Hematopoietic multipotent progenitor cell treated with erythropoietin and hydrocortisone succinate and interleukin-3 and kit ligand, for 4 days (in vitro differentiated cells): ENCODE measurements around the gene SLC38A5.
"Not testable (repeated sequence)": the region's sequence is repeated elsewhere in the genome, so short reads cannot be mapped to it uniquely, and the experiment has no call there.

Experiments
- DNase-seq: peaks from one replicate; pipeline ENCODE4 v3.0.0-alpha.2; 2015

The SLC38A5 gene

DNA sequence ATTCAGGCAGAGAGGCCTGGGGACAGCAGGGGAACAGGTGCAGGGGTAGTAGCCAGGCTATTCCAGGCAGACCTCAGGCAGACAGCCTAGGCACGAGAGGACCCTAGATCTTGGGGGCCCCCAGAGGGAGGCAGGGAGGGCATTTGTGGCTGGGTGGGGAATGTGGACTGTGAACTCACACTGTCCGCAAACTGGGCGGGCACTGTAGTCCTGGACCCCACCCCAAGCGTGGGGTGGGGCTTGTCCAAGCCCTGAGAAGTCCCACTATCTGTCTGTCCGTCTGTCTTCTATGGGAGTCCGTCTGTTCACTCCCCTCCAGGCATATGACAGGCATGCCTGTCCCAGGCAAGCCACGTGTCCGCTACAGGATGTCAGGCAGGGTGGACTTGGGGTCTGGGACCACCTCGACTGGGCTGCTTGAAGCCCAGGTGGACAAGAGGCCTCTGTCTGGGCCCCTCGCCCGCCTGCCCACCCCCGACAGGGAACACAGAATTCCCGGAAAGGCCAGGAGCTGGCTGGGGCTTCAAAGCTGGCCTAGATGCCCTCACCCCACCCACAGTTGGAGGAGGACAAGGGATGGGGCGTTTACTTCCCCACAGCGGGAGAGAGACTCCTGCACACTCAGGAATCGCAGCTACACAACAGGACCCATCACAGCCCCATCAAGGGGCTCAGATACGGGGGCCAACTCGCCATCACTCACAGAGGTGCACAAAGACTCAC, at the start of gene SLC38A5:
Gene SLC38A5 (minus strand): TSS at position 151 of the 723 bp plus-strand sequence. CDS start 2,336 bp downstream, outside the sequence.
- peak; percentile 60 for DNase-seq

DNA sequence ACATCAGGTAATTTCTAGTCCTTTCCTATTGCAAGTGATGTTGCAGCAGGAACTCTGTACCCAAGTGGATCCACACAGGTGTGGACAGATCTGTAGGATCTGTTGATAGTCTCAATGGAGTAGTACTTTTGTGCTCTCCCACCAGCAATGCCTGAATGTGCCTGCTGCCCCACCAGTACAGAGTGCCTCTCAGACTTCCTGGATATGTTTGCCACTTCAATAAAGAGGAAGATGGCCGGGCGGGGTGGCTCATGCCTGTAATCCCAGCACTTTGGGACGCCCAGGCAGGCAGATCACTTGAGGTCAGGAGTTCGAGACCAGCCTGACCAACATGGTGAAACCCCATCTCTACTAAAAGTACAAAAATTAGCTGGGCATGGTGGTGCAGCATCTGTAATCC, 49.4 kb upstream of the SLC38A5 start:
- not testable (repeated sequence) for DNase-seq

DNA sequence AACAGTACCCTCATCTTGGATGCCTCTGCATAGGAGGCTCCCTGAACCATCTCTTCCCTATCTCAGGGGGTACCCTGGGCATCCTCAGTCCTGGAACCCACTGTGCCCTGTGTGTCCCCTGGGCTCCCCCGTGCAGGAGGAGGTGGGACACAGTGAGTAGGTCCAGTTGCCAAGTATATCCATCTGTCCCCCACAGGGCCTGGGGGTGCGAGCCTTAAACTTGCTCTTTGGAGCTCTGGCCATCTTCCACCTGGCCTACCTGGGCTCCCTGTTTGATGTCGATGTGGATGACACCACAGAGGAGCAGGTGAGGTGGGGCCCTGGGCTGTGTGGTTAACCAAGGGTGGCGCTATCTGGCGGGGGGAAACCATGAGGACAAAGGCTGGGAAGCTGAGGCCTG, 46.9 kb upstream of the SLC38A5 start:
- DNase-seq: no peak

DNA sequence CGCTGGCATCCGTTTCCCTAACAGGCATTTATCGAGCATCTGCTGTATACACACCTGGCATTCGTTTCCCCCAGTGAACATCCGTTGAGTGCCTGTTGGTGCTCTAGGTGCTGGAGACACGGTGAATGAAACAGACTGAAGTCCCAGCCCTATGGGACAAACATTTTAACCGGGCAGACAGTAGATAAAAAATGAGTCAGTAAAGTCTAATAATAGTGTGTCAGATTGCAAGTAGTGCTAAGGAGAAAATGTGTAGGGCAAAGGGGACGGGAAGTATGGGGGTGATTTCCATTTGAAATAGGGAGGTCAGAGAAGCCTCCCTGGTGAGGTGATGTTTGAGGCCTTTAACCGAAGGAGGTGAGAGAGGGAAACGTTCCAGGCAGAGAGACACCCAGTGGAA, 46.2 kb upstream of the SLC38A5 start:
- DNase-seq: no peak

DNA sequence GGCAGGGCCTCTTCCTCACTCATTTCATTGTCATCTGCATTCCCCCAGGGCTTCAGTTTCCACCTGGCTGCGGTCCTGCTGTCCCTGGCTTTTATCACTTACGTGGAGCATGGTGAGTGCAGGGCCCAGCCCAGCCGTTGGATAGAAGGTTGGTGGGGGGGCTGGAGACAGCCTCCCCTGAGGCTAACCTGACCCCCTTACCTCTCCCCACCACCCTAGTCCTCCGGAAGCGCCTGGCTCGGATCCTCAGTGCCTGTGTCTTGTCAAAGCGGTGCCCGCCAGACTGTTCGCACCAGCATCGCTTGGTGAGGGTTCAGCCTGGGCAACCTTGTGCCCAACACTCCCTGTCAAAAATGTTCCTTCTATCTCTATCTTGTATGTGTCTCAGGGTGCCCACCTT, 45.8 kb upstream of the SLC38A5 start:
- DNase-seq: no peak

DNA sequence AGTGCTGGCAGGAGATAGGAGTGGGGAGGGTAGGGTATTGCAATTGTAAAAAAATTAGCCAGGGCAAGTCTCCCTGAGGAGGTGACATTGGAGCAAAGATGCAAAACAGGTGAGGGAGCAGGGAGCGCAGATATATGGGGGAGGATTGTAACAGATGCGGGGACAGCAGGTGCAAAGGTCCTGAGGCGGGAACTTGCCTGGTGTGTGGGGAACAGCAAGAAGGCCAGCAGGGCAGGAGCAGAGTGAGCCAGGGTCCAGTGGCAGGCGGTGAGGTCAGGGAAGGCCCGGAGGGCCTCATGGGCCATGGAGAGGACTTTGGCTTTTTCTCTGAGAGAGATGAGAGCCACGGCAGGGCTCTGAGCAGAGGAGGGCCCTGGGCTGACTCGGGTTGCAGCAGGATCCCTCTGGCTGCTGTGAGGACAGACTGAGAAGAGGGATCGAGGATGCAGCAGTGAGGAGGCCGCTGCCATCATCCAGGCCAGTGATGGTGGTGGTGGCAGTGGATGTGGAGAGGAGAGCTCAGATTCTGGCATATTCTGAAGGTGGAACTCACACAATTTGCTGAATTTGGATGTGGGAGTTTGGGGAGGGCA, 44.9 kb upstream of the SLC38A5 start:
- no peak for DNase-seq

DNA sequence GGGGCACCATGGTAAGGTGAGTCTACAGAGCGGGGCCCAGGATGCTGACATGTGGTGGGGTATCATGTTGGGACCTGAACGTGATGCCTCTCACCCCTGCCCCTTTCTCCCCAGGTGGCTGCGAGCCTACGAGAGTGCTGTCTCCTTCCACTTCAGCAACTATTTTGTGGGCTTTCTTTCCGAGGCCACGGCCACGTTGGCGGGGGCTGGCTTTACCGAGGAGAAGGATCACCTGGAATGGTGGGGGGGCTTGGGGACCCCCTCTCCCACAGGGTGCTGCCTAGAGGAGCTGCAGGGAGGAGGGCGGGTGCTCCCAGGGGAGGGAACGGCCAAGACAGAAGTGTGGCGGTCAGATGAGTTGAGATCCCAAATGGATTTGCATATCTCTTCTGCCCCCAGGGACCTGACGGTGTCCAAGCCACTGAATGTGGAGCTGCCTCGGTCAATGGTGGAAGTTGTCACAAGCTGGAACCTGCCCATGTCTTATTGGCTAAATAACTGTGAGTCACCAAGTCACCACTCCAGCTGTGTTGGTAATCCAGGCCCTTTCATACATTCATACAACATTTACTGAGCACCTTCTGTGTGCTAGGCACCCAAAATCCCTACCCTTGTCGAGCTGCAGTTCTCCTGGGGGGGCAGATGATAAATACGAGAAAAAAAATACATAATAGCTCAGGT, 44.2 kb upstream of the SLC38A5 start:
- no peak for DNase-seq

DNA sequence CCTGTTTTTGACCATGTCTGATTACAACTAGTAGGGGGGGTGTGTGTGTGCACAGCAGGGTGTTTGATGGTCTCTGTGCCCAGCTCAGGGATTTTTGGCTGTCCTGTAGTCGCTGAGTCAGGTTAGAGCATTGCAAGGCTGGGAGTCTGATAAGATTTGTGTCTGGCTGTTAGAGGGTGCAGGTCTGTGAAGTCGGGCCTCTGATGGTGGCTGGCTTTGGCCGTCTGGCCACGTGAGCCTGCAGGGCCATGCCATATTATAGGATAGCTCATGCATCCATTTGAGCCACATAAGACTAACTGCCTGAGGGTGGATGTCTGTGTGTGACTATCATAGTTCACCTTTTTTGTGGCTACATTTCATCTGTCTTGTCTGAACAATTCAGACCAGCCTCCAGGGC, 43.6 kb upstream of the SLC38A5 start:
- DNase-seq: no peak

DNA sequence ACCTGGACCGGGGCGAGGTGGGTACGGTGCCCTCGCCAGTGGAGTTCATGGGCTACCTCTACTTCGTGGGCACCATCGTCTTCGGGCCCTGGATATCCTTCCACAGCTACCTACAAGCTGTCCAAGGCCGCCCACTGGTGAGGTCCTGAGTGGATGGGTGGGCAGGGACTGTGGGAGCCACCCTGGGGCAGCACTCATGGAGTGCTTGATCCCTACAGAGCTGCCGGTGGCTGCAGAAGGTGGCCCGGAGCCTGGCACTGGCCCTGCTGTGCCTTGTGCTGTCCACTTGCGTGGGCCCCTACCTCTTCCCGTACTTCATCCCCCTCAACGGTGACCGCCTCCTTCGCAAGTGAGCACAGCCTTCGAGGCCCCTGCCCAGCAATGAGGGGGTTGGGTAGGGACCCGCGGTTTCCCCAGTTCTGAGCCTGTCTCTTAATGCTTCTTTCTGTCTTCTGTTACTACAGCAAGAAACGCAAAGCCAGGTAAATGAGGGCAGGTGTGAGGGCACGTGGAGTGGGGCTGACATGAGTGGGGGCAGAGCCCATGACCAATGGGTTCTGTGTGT, 42.4 kb upstream of the SLC38A5 start:
- no peak for DNase-seq

DNA sequence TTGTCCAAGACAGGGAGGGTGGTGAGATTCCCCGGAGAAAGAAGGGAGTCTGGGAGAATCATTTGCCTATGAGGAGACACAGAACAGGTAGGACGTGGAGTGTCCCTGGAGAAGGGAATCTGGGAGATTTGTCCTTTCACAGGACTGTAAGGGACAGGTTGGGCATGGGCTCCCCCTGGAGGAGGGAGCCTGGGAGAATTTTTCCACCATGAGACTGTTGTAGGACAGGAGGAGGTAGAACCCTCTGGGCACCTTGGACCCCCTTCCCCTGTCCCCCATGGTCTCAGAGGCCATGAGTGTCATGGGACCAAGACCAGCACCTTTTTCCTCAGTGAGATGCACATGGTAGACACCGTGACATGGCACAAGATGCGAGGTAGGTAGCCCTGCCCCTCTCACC, 41.5 kb upstream of the SLC38A5 start:
- peak; percentile 25 for DNase-seq

DNA sequence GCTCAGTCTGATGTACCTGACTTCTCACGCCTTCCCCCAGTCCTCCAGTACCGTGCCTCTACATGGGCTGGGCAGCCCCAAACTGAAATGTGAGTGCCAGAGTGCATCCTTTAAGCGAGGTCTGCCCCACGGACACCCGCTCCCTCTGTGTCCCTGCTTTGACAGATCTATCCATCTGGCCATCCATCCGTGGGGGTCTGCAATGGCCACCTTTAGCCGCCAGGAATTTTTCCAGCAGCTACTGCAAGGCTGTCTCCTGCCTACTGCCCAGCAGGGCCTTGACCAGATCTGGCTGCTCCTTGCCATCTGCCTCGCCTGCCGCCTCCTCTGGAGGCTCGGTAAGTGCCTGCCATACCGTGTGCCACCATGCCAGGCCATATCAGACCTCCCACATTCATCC, 39.6 kb upstream of the SLC38A5 start:
- no peak for DNase-seq

DNA sequence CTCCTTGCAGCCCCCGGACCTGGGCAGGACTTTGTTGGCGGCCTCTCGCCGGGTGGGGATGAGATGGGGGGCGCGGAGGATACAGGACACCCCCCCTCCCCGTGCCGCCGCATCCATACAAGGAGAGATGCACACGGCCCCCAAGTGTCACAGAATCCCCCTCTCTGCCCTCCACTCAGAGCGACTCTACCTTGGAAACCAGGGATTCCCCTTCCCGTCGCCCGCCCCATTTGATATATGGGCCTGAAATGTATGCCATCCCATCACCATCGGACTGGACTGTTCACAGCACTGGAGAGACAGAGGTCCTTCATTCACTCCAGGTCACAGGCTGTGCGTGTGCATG, 39.2 kb upstream of the SLC38A5 start:
- DNase-seq: no peak

DNA sequence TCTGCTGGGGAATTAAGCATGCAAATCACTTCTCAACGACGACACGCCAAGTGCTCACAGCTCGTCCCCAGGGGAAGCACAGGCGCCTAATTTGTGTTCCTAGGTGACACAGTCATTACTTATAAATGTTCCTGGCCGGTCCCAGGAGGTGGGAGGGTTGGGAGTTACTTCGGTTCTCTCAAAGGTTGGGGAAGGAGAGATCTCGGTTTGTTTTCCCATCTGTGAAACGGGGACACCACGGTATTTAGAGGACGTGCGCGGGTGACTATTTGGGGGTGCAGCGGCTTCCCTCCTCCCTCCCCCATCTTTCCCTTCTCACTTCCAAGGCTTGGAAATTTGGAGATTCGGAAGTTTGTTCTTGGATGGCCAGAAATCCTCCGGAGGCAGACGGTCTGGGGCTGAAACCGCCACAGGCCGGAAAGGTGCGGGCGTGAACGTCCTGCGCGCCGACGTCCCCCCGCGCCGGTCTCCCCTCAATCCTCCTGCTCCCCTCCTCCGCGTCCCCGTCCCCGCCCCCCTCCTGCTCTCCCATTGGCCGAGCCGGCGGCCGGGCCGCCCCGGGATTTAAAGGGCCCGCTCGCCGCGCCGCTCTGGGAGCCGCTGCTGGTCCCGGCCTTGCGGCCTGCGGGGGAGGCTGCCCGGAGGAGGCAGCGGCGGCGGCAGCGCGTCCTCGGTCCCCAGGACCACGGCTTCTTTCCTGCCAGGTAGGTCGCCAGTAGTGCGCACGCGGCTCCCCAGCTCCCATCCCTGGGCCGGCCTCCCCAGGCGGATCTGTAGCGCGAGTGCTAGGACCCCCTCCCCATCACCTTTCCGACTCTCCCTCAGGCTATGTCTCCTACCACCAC, 38.6 kb upstream of the SLC38A5 start, which contains the start of gene PORCN:
Gene PORCN (plus strand): TSS at position 593 of the 845 bp plus-strand sequence. CDS start 829 bp downstream, outside the sequence.
- peak; percentile 91 for DNase-seq

DNA sequence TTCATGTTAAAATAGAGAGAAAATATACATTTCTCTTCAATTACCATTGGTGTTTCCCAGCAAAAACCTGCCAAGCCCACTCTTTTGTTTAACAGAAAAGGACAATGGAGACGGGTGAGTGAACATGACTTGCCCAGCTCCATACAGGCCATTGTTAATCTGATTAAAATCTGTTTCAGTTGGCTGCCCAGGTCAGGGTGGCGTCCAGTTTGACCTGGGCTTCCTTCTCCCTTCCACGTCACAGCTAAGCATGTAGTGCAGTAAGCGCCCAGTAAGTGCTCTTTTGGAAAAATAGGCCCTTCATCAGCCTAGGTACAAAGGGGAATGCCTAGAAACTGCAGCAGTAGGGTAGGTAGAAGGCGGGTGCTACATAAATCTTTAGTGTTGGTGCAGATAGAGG, 37.2 kb upstream of the SLC38A5 start:
- no peak for DNase-seq

DNA sequence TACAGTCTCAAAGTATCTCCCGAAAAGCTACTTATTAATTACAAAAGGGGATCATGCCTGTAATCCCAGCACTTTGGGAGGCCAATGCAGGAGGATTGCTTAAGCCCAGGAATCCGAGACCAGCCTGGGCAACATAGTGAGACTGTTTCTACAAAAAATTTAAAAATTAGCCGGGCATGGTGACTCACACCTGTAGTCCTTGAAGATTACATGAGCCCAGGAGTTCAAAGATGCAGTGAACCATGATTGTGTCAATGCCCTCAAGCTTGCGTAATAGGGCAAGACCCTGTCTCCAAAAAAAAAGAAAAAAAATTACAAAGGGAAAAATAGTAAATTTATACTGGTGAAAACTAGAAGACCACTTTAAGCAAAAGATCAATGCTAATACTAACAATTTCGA, 35.4 kb upstream of the SLC38A5 start:
- no peak for DNase-seq

DNA sequence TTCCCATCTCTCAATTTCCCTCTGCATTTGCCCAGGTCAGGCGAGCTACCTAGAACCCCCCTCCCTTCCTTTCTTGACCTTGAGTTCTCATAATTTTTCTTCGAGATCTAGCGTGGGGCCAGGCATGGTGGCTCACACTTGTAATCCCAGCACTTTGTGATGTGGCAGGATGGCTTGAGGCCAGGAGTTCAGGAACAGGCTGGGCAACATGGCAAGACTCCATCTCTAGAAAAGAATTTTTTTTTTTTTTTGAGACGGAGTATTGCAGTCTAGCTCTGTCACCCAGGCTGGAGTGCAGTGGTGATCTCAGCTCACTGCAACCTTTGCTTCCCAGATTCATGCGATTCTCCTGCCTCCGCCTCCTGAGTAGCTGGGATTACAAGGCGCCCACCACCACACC, 34.2 kb upstream of the SLC38A5 start:
- no peak for DNase-seq

DNA sequence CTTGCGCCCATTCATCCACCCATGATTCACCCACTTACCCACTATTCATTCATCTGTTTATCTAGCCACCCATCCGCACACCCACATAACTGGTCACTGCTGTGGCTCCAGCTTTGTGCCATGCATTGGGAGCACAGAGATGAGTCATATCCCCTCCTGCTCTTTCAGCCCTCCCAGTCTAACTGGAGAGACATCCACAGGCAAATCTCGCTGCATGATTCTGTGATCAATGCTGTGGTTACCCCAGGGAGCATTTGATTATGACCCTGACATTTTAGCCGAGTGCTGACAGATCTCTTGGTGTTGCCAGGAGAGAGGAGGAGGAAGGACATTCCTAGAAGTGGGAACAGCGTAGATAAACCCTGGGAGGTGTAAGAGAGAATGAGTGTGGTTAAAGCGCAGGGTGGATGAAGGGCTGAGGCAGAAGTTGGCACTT, 28.3 kb upstream of the SLC38A5 start:
- DNase-seq: peak; percentile 58

DNA sequence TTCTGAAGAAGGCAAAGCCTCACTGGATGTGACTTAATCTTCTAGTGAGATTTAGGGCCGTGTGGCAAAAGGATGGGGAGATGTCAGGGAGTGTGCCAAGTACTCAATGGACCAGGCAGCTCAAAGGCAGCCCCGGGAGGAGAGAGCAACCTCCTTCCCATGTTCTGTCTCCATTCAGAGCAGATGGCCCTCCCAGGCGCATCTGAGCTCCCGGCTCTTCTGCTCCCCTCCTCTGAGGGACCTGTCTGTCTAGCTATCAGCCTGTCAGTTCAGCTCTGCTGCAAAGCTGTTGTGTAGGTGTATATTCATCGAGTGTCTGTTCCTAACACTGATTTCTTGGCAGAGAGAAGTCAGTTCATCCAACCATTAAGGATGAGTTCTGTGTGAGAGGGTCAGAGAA, 27.8 kb upstream of the SLC38A5 start:
- DNase-seq: no peak

DNA sequence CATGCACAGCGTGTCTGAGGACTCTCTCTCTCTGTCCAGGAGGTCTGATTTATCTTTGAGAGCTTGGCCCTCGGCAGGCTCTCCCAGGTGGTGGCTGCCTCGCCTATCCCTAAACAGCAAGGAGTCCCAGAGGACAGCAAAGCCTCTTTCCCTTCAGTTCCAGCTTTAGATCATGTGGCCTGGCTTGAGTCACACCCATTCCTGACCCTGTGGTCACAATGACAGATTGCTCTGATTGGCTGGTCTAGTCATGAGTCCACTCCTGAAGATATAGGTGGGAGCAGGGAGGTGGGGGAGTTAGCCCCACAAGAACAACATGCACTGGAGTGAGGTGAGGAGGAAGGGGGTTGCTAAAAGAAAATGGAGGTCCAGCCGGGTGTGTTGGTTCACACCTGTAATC, 26.6 kb upstream of the SLC38A5 start:
- no peak for DNase-seq

DNA sequence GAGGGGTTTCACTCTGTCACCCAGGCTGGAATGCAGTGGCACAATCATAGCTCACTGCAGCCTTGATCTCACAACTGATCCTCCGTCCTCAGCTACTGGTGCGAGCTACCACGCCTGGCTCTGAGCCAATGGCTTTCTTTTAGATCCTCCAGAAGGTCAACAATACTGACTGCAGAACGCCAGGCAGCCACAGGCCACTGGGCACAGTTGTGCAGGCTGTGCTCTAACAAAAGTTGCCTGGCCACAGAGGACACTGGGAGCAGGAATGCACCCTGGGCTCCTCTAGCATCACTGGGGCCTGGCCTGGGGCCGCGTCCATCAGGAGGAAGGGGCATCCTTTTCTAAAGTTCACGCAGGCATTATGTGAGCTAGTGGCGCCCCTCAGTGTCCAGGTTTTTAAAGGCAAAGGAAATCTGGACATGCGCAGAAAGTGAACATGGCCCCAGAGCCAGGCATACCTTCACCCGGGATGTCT, 23.9 kb upstream of the SLC38A5 start:
- DNase-seq: peak; percentile 57

DNA sequence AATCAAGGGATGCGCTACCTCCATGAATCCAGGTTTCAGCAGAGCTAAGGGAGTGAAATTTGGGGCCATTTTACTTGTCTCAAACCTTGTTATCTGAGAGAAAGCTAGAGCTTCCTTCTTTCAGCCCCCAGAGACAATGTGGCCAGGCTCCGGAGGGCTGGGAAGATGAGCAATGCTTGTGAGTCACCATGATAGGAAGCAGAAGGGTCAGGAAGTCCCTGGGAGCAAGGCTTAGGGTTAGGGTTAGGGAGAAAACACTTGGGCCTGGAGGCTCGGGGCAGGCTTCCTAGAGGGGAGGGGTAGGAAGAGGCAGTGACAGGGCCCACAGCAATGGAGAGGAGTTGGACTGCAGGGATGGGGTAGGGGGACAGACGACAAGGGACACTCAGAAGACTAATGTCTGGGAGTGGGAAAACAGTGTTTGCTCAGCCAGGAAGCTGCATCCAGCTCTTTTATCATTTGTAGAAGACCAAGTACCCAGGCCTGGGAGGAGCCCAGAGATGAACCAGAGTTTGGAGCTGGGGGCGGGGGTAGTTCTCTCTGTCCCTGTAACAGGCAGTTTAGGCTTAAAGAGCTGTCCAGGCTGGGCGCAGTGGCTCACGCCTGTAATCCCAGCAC, 22.3 kb upstream of the SLC38A5 start:
- DNase-seq: peak; percentile 18

DNA sequence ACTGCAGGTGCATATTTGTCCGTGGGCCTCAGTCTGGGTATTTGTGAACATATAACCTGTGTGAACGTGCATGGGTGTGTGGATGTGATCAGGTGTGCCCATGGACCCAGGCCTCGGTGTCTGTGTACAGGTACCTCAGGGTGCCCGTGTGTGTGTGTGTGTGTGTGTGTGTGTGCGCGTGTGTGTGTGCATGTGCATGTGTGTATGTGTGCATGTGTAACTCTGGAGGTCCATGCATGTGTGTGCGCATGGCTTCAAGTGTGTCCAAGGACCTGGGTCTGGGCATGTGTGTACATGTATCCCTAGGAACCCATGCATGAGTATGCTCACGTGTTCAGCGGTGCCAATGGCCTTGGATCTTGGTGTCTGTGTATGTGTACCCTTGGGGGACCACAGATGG, 21.7 kb upstream of the SLC38A5 start:
- no peak for DNase-seq
